Thymus (tissue), 11 donors: ENCODE data around the gene ABHD4. TPM values are rescaled to one million over a fixed set of nuclear protein-coding genes. Genes with fewer than 3 reads are reported as not detected.
A peak's percentile ranks its signal among the peaks of the same experiment; 100 is the strongest.
"Not testable (repeated sequence)": the region's sequence is repeated elsewhere in the genome, so short reads cannot be mapped to it uniquely, and the experiment has no call there.

Source experiments
- DNase-seq, 9 donors: peaks; one replicate each; pipeline ENCODE4 v3.0.0-alpha.2; 2013; ENCODE audit warnings: low spot score in 9 of 9, low read depth in 6 of 9, missing footprints in 1 of 9
- H3K27ac ChIP-seq, 2 donors: one replicate each; pipeline ENCODE4 v1.5.1; 2013; ENCODE audit warnings: control low read depth in 1 of 2, low read depth in 1 of 2, low read length in 1 of 2, mild to moderate bottlenecking in 1 of 2, moderate library complexity in 1 of 2
- H3K27me3 ChIP-seq, 2 donors: one replicate each; pipeline ENCODE4 v1.5.1; 2013; ENCODE audit warnings: low read length in 1 of 2; ENCODE audit not compliant: control insufficient read depth in 2 of 2, insufficient read depth in 1 of 2
- H3K36me3 ChIP-seq, 2 donors: one replicate each; pipeline ENCODE4 v1.5.1; 2013; ENCODE audit warnings: low read length in 1 of 2, mild to moderate bottlenecking in 1 of 2, moderate library complexity in 1 of 2; ENCODE audit not compliant: control insufficient read depth in 2 of 2, insufficient read depth in 2 of 2
- H3K4me1 ChIP-seq, 2 donors: one replicate each; pipeline ENCODE4 v1.5.1; 2013; ENCODE audit warnings: low read length in 2 of 2; ENCODE audit not compliant: control insufficient read depth in 2 of 2, insufficient read depth in 2 of 2
- H3K4me3 ChIP-seq, 2 donors: one replicate each; pipeline ENCODE4 v1.5.1; 2013; ENCODE audit warnings: low read length in 2 of 2, control low read depth in 1 of 2, mild to moderate bottlenecking in 1 of 2
- H3K9me3 ChIP-seq, 2 donors: one replicate each; pipeline ENCODE4 v1.5.1; 2013; ENCODE audit warnings: low read length in 1 of 2, mild to moderate bottlenecking in 1 of 2; ENCODE audit not compliant: control insufficient read depth in 2 of 2, insufficient read depth in 1 of 2
- WGBS: extraction: QIAGEN DNeasy Blood & Tissue Kit; methylation state at CpG from one replicate; pipeline ENCODE4 v1.1.7; 2013; 5-methylcytosine and 5-hydroxymethylcytosine counted together
- polyA plus RNA-seq: library from polyadenylated mRNA; stranded (reverse); fragments of 200-250 nt; gene quantifications from one replicate; pipeline ENCODE4 v1.2.3, GENCODE V29; 2013
- total RNA-seq: library from RNA; stranded (reverse); fragments of 120-200 nt; gene quantifications from one replicate; pipeline ENCODE4 v1.2.4, GENCODE V29; 2013
- donor health status: healthy.

ABHD4 gene
- total and polyA plus RNA-seq, 2 donors: 3.4 to 9.3 TPM

GRCh38 chr14:22579881-22580280 lies 18.2 kb upstream of the ABHD4 start:
- peaks cover 15 to 27% of the 10 kb centered on the region in 2 donors for H3K4me1 ChIP-seq
- H3K27me3 ChIP-seq: no peaks in the 10 kb centered on the region
- 97% methylated on average over 3 of the region's 3 CpGs for WGBS
- DNase-seq: no peak
- H3K4me3 ChIP-seq: no peak overlapping the region
- peaks cover 9 to 33% of the 10 kb centered on the region in 2 donors for H3K36me3 ChIP-seq
- no peaks in the 10 kb centered on the region for H3K9me3 ChIP-seq
- H3K27ac ChIP-seq: no peak overlapping the region

DNA sequence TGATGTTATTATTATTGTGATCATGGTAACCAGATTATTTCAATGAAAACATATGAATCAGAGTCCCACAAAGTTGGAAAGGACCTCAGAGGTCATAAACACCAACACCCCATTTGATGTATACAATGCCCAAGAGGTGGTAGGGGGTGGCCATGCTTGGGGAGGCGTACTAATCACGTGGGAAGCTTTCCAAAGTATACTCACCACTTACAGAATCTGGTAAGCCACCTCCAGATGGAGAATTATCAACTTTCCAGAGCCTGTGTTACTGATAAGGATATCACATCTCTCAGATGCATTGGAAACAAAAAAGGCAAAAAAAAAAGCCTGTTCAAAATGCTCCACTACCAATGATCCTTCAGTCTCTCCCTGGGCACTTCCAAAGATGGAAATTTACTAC lies 17.5 kb upstream of the ABHD4 start:
- H3K4me3 ChIP-seq: no peak overlapping the region
- H3K9me3 ChIP-seq: no peaks in the 10 kb centered on the region
- peaks cover 15 to 28% of the 10 kb centered on the region in 2 donors for H3K4me1 ChIP-seq
- H3K36me3 ChIP-seq: peaks cover 6 to 30% of the 10 kb centered on the region in 2 donors
- 97% methylated on average over 2 of the region's 2 CpGs for WGBS
- H3K27ac ChIP-seq: no peak overlapping the region
- DNase-seq: no peak
- no peaks in the 10 kb centered on the region for H3K27me3 ChIP-seq

DNA sequence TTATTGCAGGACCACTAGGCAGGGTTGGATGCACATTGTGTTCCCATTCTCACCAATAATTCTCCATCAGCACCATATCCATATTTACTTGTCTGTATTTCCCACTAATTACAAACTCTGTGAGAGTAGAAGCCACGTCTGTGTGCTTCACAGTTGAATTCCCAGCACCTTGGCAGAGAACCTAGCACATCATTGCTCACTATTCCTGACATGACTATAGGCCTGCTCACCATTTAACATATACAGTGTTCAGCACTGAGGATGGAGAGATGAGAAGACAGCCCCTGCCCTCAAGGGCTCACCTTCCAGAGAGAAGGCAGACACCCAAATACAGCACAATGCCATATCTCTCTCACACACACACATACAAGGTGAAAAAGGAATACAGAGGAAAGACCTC lies 14.1 kb upstream of the ABHD4 start:
- Histone ChIP-seq H3K36me3 (peaks cover 0 to 25% of the 10 kb centered on the region in 2 donors), H3K4me1 (peaks cover 21 to 37% of the 10 kb centered on the region in 2 donors), H3K4me3 (no peak overlapping the region), H3K27me3 (no peaks in the 10 kb centered on the region), H3K27ac (peak overlapping the region in 1 of 2 donors; percentile 25), H3K9me3 (no peaks in the 10 kb centered on the region)
- DNase-seq: no peak
- 95% methylated on average over 1 of the region's 1 CpG for WGBS

DNA sequence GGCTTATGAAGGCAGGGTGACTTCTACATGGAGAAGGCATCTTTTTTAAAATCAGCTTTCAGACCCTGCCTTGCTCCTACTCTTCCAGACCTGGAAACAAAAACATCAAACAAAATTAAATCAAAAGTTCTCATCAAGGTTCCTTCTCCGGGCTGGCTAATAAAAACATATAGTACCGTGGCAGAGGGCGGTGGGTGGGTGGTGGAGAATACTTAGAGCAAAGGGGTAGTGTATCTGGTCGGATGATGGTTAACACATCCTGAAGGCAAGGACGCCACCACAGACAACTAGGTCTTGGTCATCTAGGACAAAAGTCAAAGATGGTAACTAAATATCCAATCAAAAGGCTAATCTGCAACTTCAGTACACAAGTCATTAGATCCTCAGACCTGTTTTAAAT lies 10.9 kb upstream of the ABHD4 start:
- Histone ChIP-seq H3K4me3 (peak overlapping the region; percentile 52 to 76), H3K27ac (no peak overlapping the region), H3K9me3 (no peaks in the 10 kb centered on the region), H3K4me1 (peaks cover 24 to 44% of the 10 kb centered on the region in 2 donors), H3K36me3 (peaks cover 0 to 11% of the 10 kb centered on the region in 2 donors), H3K27me3 (peaks cover 0 to 4% of the 10 kb centered on the region in 2 donors)
- 95% methylated on average over 5 of the region's 5 CpGs for WGBS
- DNase-seq: no peak

DNA sequence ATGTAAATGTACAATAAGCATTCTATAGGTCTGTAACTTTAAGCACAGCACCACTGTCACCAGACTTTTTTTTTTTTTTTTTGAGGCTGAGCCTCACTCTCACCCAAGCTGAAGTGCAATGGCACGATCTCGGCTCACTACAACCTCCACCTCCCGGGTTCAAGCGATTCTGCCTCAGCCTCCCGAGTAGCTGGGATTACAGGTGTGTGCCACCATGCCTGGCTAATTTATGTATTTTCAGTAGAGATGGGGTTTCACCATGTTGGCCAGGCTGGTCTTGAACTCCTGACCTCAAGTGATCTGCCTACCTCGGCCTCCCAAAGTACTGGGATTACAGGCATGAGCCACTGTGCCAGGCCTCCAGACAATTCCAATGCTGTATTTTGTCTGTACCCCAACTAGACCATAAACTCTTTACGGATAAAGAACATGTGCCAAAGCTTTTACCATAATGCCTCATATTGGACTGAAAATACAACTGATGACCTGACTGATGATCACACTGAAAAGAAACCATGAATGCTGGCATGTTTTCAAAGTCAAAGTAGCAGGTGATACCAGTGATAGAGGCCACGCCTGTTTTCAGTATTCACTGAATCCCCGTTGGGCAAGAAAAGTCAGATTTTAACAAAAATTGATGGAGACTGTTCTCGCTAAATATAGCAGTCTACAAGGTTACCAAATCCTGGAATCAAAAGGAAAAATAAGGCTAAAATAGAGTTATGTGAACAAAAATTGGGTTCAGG lies 10.2 kb upstream of the ABHD4 start:
- H3K4me1 ChIP-seq: peaks cover 20 to 39% of the 10 kb centered on the region in 2 donors
- DNase-seq: peak in 1 of 9 donors; percentile 44
- not testable (repeated sequence) for H3K27me3 ChIP-seq, H3K9me3 ChIP-seq
- peak overlapping the region; percentile 49 to 94 for H3K27ac ChIP-seq
- H3K4me3 ChIP-seq: peak overlapping the region; percentile 52 to 76
- H3K36me3 ChIP-seq: peaks cover 0 to 11% of the 10 kb centered on the region in 2 donors
- WGBS: 84% methylated on average over 10 of the region's 10 CpGs

DNA sequence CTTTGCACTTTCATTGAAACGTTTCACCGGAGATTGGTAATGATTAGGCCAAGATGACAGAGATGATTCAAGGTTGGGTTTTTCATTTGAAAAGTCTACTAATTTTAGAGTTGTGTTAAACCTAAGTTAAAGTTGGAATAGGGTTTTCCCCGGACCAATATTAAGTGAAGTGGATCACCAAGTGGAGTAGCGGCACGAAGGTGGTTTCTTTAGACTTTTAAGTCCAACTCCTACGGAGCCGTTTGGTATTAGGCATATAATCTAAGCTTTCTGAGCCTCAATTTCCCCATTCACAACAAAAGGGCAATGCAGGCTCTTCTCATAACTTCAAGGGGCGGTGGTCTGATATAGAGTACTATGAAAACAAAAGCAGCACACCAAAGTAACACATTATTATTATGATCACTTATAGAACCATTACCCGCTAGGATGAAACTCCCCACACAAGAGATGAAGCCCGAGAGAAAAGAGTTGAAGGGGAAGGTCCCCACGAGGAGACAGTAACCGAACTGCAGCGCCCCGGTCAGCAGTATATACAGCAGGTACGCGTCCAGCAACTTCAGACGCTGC lies 9.5 kb upstream of the ABHD4 start:
- peaks cover 17 to 34% of the 10 kb centered on the region in 2 donors for H3K4me1 ChIP-seq
- H3K36me3 ChIP-seq: peaks cover 0 to 11% of the 10 kb centered on the region in 2 donors
- WGBS: 5% methylated on average over 17 of the region's 17 CpGs
- peaks cover 6 to 14% of the 10 kb centered on the region in 2 donors for H3K27me3 ChIP-seq
- H3K27ac ChIP-seq: peak overlapping the region; percentile 91 to 94
- DNase-seq: no peak
- H3K4me3 ChIP-seq: peak overlapping the region; percentile 52 to 76
- no peaks in the 10 kb centered on the region for H3K9me3 ChIP-seq

- peak within 1 kb of the TSS; percentile 72 to 76 for H3K4me3 ChIP-seq
- H3K36me3 ChIP-seq: peaks cover 0 to 6% of the 10 kb centered on the region in 2 donors
- peak within 1 kb of the TSS; percentile 94 to 97 for H3K27ac ChIP-seq
- peaks cover 12 to 29% of the 10 kb centered on the region in 2 donors for H3K4me1 ChIP-seq
- DNase-seq: peak; percentile 99 to 100 (median 100)
- H3K9me3 ChIP-seq: no peaks in the 10 kb centered on the region
- peaks cover 6 to 20% of the 10 kb centered on the region in 2 donors for H3K27me3 ChIP-seq
- WGBS: under 1% methylated on average over 44 of the region's 44 CpGs
Observed at GRCh38 chr14:22589096-22589839, 8.8 kb upstream of the ABHD4 start, which contains the start of gene DAD1. TSS of gene DAD1 (minus strand) at chr14:22589224. CDS start at chr14:22589157, 67 bp downstream.

- WGBS: 83% methylated on average over 3 of the region's 3 CpGs
- no peaks in the 10 kb centered on the region for H3K36me3 ChIP-seq
- no peaks in the 10 kb centered on the region for H3K9me3 ChIP-seq
- H3K4me3 ChIP-seq: no peak overlapping the region
- H3K27ac ChIP-seq: no peak overlapping the region
- peaks cover 11 to 45% of the 10 kb centered on the region in 2 donors for H3K27me3 ChIP-seq
- DNase-seq: no peak
- peaks cover 8 to 14% of the 10 kb centered on the region in 2 donors for H3K4me1 ChIP-seq
Observed at GRCh38 chr14:22593189-22593588, 4.9 kb upstream of the ABHD4 start.

DNA sequence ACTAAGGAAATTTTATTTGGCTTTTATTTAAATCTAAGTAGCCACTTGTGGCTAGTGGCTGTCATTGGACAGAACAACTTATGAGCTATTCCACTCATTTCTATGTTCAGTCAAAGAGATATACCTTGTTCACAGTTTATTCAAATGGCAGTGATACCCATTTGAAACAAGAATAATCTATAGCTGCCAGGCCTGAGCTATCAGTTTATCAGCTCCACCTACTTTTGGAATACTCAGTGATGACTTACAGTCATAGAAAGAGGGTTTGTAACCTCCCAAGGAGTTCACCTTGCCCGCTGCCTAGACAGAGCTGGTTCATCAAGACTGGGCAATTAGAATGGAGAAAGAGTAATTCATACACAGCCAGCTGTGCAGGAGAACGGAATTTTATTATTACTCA lies 4.5 kb upstream of the ABHD4 start:
- Histone ChIP-seq H3K4me1 (peaks cover 9 to 18% of the 10 kb centered on the region in 2 donors), H3K27ac (no peak overlapping the region), H3K9me3 (no peaks in the 10 kb centered on the region), H3K27me3 (peaks cover 12 to 49% of the 10 kb centered on the region in 2 donors), H3K36me3 (no peaks in the 10 kb centered on the region), H3K4me3 (no peak overlapping the region)
- DNase-seq: no peak
- WGBS: 96% methylated on average over 2 of the region's 2 CpGs
